GM18951 (cell line): ENCODE measurements around the gene PRELP.

Experiments used
- POLR2A ChIP-seq: IDR thresholded peaks from 4 replicates; pipeline ENCODE4 v1.6.1; 2011; ENCODE audit warnings: mild to moderate bottlenecking; ENCODE audit not compliant: insufficient read length, insufficient read depth; ENCODE audit errors: extremely low read depth
- in situ Hi-C: fragments of 300-500 bp; cut with MboI; formaldehyde crosslinking; loops from one replicate; pipeline ENCODE4 v1.12.0; 2022; ENCODE audit warnings: low sequenced_read_pairs, mixed read lengths, inconsistent platforms; ENCODE audit not compliant: unreplicated experiment

Gene PRELP

GRCh38 chr1:203473781-203474305, 1.8 kb upstream of the PRELP start:
- TF ChIP-seq POLR2A = no peak
- in situ Hi-C loops = loop anchor here (10.0 kb wide), 1 partner anchor 129 kb away; no protein-coding TSS in a partner anchor

GRCh38 chr1:203476216-203476814, 709 bp downstream of the PRELP start:
- TF ChIP-seq POLR2A = no peak

GRCh38 chr1:203477748-203478147, 2.1 kb downstream of the PRELP start:
- TF ChIP-seq POLR2A = no peak
- in situ Hi-C loops = loop anchor here (10.0 kb wide), 1 partner anchor 133 kb away; no protein-coding TSS in a partner anchor

More at GRCh38 chr1:203476216-203476814, 709 bp downstream of the PRELP start:
- in situ Hi-C loops = loop anchor here (10.0 kb wide), 1 partner anchor 132 kb away; no protein-coding TSS in a partner anchor

GRCh38 chr1:203478231-203478630, 2.6 kb downstream of the PRELP start:
- in situ Hi-C loops = loop anchor here (10.0 kb wide), 1 partner anchor 133 kb away; no protein-coding TSS in a partner anchor
- no peak for TF ChIP-seq POLR2A

GRCh38 chr1:203478986-203479385, 3.4 kb downstream of the PRELP start:
- in situ Hi-C loops = loop anchor here (10.0 kb wide), 1 partner anchor 134 kb away; no protein-coding TSS in a partner anchor
- no peak for TF ChIP-seq POLR2A

GRCh38 chr1:203479646-203480045, 4.0 kb downstream of the PRELP start:
- in situ Hi-C loops = loop anchor here (10.0 kb wide), 1 partner anchor 135 kb away; no protein-coding TSS in a partner anchor
- TF ChIP-seq POLR2A = no peak

- in situ Hi-C loops = no loop called here
- TF ChIP-seq POLR2A = no peak
Measured at GRCh38 chr1:203480084-203480483, 4.5 kb downstream of the PRELP start.

GRCh38 chr1:203480525-203481084, 5.0 kb downstream of the PRELP start:
- TF ChIP-seq POLR2A = no peak
- in situ Hi-C loops = no loop called here

- TF ChIP-seq POLR2A = no peak
- in situ Hi-C loops = no loop called here
Measured at GRCh38 chr1:203481196-203481595, 5.6 kb downstream of the PRELP start.

- no peak for TF ChIP-seq POLR2A
Measured at GRCh38 chr1:203486618-203487370, 11.2 kb downstream of the PRELP start.

GRCh38 chr1:203488539-203488938, 12.9 kb downstream of the PRELP start:
- in situ Hi-C loops = loop anchor here (5.0 kb wide), 1 partner anchor 216 kb away; no protein-coding TSS in a partner anchor
- TF ChIP-seq POLR2A = no peak

More at GRCh38 chr1:203486618-203487370, 11.2 kb downstream of the PRELP start:
- in situ Hi-C loops = loop anchor here (5.0 kb wide), 1 partner anchor 214 kb away; no protein-coding TSS in a partner anchor

- in situ Hi-C loops = no loop called here
- no peak for TF ChIP-seq POLR2A
Measured at GRCh38 chr1:203490607-203491006, 15.0 kb downstream of the PRELP start.

- TF ChIP-seq POLR2A = no peak
- in situ Hi-C loops = no loop called here
Measured at GRCh38 chr1:203491664-203492063, 16.1 kb downstream of the PRELP start.
